Right hindlimb (tissue), 1 donor: ENCODE measurements around the gene ARHGAP45.
A peak's percentile ranks its signal among the peaks of the same experiment; 100 is the strongest.
"Not testable (repeated sequence)": the region's sequence is repeated elsewhere in the genome, so short reads cannot be mapped to it uniquely, and the experiment has no call there.

Source experiments
- DNase-seq: peaks from one replicate; pipeline ENCODE4 v3.0.0-alpha.2; 2018

The ARHGAP45 gene

GRCh38 chr19:1116726-1117581 lies 50.0 kb downstream of the ARHGAP45 start:
- DNase-seq = no peak

- DNase-seq = no peak
These were observed 50.7 kb downstream of the ARHGAP45 start for GRCh38 chr19:1117654-1118053.

- no peak for DNase-seq
These were observed 52.0 kb downstream of the ARHGAP45 start for GRCh38 chr19:1118999-1119398.

GRCh38 chr19:1119475-1120217 lies 52.7 kb downstream of the ARHGAP45 start:
- DNase-seq = no peak

GRCh38 chr19:1121395-1121794 lies 54.4 kb downstream of the ARHGAP45 start:
- DNase-seq = no peak

GRCh38 chr19:1122021-1122971 lies 55.3 kb downstream of the ARHGAP45 start:
- no peak for DNase-seq

- peak; percentile 37 for DNase-seq
These were observed 56.0 kb downstream of the ARHGAP45 start for GRCh38 chr19:1122972-1123363.

- no peak for DNase-seq
These were observed 56.4 kb downstream of the ARHGAP45 start for GRCh38 chr19:1123381-1123780.

- no peak for DNase-seq
These were observed 57.1 kb downstream of the ARHGAP45 start for GRCh38 chr19:1123885-1124677.

GRCh38 chr19:1125601-1126467 lies 58.9 kb downstream of the ARHGAP45 start:
- no peak for DNase-seq

- DNase-seq = no peak
These were observed 60.2 kb downstream of the ARHGAP45 start for GRCh38 chr19:1126984-1127760.

- no peak for DNase-seq
These were observed 61.1 kb downstream of the ARHGAP45 start for GRCh38 chr19:1128106-1128505.

GRCh38 chr19:1129084-1129483 lies 62.1 kb downstream of the ARHGAP45 start:
- not testable (repeated sequence) for DNase-seq

GRCh38 chr19:1129535-1129934 lies 62.6 kb downstream of the ARHGAP45 start:
- no peak for DNase-seq

GRCh38 chr19:1130771-1131717 lies 64.1 kb downstream of the ARHGAP45 start:
- no peak for DNase-seq

- peak; percentile 85 for DNase-seq
These were observed 65.0 kb downstream of the ARHGAP45 start for GRCh38 chr19:1131718-1132551.

- DNase-seq = no peak
These were observed 65.8 kb downstream of the ARHGAP45 start for GRCh38 chr19:1132552-1133383.
